ENCODE measurements around the gene PPP1R9B.

Gene PPP1R9B

DNA sequence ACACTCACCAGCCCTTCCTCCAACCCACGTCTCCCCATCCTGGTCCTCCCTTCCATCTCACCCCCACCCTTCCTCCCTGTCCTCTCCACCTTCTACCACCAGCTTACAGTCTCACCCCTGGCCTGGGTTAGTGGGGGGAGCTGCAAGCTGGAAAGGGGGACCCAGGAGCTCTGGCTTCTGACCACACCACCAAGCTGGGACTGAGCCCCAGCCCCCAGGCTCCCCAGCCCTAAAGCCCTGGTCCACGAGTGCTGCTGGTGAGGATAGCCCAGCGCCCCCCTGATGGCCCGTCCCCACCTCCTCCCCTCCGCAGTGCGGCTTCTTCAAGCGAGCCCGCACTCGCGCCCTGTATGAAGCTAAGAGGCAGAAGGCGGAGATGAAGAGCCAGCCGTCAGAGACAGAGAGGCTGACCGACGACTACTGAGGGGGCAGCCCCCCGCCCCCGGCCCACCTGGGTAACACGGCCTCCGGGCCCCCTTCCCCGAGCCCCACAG lies 62.5 kb downstream of the PPP1R9B start:
- no peak for DNase-seq (ENCODE audit: low read depth)

DNA sequence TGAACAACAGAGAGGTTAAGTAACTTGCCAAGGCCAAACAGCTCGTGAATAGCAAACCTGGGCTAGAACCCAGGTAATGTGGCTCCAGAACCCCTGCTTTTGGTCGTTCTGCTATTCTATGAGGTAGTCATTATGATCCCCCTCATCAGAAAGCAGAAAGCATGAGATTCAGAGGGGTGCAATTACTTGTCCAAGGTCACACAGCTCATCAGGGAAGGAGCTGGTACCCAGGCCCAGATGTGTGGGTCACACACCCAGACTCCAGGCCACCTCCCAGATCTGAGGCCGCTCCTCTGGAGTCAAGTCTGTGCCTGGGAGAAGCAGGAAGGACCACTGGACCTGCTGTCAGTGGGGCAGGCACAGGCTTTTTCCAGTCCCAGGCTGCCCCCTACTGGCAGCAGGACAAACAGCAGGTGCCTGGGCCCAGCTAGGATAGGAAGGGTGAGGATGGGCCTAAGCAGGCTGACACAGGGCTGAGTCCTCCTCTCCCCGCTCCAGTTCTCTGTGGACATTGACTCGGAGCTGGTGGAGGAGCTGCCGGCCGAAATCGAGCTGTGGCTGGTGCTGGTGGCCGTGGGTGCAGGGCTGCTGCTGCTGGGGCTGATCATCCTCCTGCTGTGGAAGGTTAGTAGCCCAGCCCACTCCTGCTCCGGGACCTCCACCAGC lies 63.1 kb downstream of the PPP1R9B start:
- DNase-seq (ENCODE audit: low read depth), result no peak

Data from GM04503 (cell line).